ENCODE results near the gene MRAS. TPM values are rescaled to one million over a fixed set of nuclear protein-coding genes. Genes with fewer than 3 reads are reported as not detected.

Gene MRAS
- total and polyA plus RNA-seq, 2 of the 4 experiments (the other 2 are of a cell fraction), result 59.3 to 60.6 TPM

- H4K8ac ChIP-seq (ENCODE audit: low read depth in 2 of 2, low read length in 2 of 2), result no peak overlapping the region
- no peaks in the 10 kb centered on the region for H3K36me3 ChIP-seq (ENCODE audit: control insufficient read depth, insufficient read depth, low read length)
- H3K4me1 ChIP-seq (ENCODE audit: control insufficient read depth, insufficient read depth, low read length), result no peaks in the 10 kb centered on the region
- no peaks in the 10 kb centered on the region for H3K27me3 ChIP-seq (ENCODE audit: control insufficient read depth, insufficient read depth, low read length)
- peaks cover 8 to 38% of the 10 kb centered on the region in 2 experiments for H3K79me1 ChIP-seq (ENCODE audit: low read depth in 1 of 2, low read length in 2 of 2)
- H2BK120ac ChIP-seq (ENCODE audit: low read depth, low read length), result no peak overlapping the region
- no peak for TF ChIP-seq RFX5 (IDR thresholded peaks at IDR 0.05; ENCODE audit: low read depth, low read length)
- TF ChIP-seq NFE2L2 (IDR thresholded peaks at IDR 0.05; ENCODE audit: low read depth, low read length), result no peak
- TF ChIP-seq CHD1 (IDR thresholded peaks at IDR 0.05; ENCODE audit: low read depth, low read length), result no peak
- no peak for TF ChIP-seq MAZ (IDR thresholded peaks at IDR 0.05; ENCODE audit: borderline replicate concordance, low read depth, low read length)
- no peak for TF ChIP-seq CEBPB (IDR thresholded peaks at IDR 0.05; ENCODE audit: low read depth, low read length)
- no peak for TF ChIP-seq MXI1 (IDR thresholded peaks at IDR 0.05; ENCODE audit: borderline replicate concordance, low read depth, low read length)
- TF ChIP-seq, protein P1, sequence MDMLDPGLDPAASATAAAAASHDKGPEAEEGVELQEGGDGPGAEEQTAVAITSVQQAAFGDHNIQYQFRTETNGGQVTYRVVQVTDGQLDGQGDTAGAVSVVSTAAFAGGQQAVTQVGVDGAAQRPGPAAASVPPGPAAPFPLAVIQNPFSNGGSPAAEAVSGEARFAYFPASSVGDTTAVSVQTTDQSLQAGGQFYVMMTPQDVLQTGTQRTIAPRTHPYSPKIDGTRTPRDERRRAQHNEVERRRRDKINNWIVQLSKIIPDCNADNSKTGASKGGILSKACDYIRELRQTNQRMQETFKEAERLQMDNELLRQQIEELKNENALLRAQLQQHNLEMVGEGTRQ (IDR thresholded peaks at IDR 0.05; ENCODE audit: low read depth, low read length), result no peak
- TF ChIP-seq, protein P2, sequence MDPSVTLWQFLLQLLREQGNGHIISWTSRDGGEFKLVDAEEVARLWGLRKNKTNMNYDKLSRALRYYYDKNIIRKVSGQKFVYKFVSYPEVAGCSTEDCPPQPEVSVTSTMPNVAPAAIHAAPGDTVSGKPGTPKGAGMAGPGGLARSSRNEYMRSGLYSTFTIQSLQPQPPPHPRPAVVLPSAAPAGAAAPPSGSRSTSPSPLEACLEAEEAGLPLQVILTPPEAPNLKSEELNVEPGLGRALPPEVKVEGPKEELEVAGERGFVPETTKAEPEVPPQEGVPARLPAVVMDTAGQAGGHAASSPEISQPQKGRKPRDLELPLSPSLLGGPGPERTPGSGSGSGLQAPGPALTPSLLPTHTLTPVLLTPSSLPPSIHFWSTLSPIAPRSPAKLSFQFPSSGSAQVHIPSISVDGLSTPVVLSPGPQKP (IDR thresholded peaks at IDR 0.05; ENCODE audit: borderline replicate concordance, low read depth, low read length), result no peak
- no peak overlapping the region for H2AFZ ChIP-seq (replicated peaks; ENCODE audit: low read length, poor library complexity)
- no peak overlapping the region for H2BK15ac ChIP-seq (ENCODE audit: low read depth, low read length)
- H3K4ac ChIP-seq (ENCODE audit: low read depth, low read length), result no peak overlapping the region
- peaks cover 17% of the 10 kb centered on the region for H3K9me1 ChIP-seq (ENCODE audit: insufficient read depth, low read length)
- H3K4me3 ChIP-seq (ENCODE audit: insufficient read depth, low read depth, low read length), result no peak overlapping the region
- in situ Hi-C loops (cut with MboI; ENCODE audit: low sequenced_read_pairs), result no loop called here
- intact Hi-C loops (cut with micrococcal nuclease), result no loop called here
- no peak overlapping the region for H2AK5ac ChIP-seq (ENCODE audit: low read depth, low read length)
- H2AK9ac ChIP-seq (replicated peaks; ENCODE audit: low read depth, low read length, poor library complexity), result no peak overlapping the region
- no TSS peak for BruUV-seq (replicated peaks)
- ATAC-seq (ENCODE audit: low read depth) (peak; percentile 46), DNase-seq (peak; percentile 23)
- H3K27ac ChIP-seq (ENCODE audit: insufficient read depth, low read length), result no peak overlapping the region
- H2BK20ac ChIP-seq (ENCODE audit: low read depth, low read length), result no peak overlapping the region
- no peak overlapping the region for H2BK5ac ChIP-seq (ENCODE audit: low read depth, low read length, poor library complexity, severe bottlenecking)
- H3K14ac ChIP-seq (replicated peaks; ENCODE audit: low read depth, low read length), result no peak overlapping the region
- no peak overlapping the region for H3K23ac ChIP-seq (ENCODE audit: low read depth, low read length)
- H3K56ac ChIP-seq (ENCODE audit: extremely low read depth, insufficient read depth, low read length), result no peak overlapping the region
- no peak overlapping the region for H3K4me2 ChIP-seq (ENCODE audit: low read depth, low read length)
- H3K9ac ChIP-seq (ENCODE audit: low read depth, low read length), result no peak overlapping the region
- no peaks in the 10 kb centered on the region for H3K9me3 ChIP-seq (ENCODE audit: control insufficient read depth, insufficient read depth, low read length)
- no peak overlapping the region for H4K5ac ChIP-seq (ENCODE audit: low read depth, low read length)
- ChIA-PET CTCF (interaction anchor here (1.5 kb wide), 1 partner anchor 9 kb away, joined by 5 read pairs; no protein-coding TSS in a partner anchor), POLR2A (ENCODE audit: unreplicated experiment) (no interaction called here)
- no peak overlapping the region for H4K91ac ChIP-seq (ENCODE audit: insufficient read depth, low read depth, low read length)
- peaks cover 16% of the 10 kb centered on the region for H4K20me1 ChIP-seq (ENCODE audit: insufficient read depth, low read length)
- no peak overlapping the region for H3K18ac ChIP-seq (ENCODE audit: low read depth, low read length)
- dilution Hi-C loops (cut with HindIII; ENCODE audit: low sequenced_read_pairs, unreplicated experiment), result no loop called here
- WGBS, 2 experiments (ENCODE audit: extremely low coverage in 2 of 2, insufficient read length in 1 of 2), result 64% methylated on average over 3 of the region's 5 CpGs; no CpG with 5 or more reads in 1 of the 2 experiments
These were observed 19.5 kb downstream of the MRAS start for GRCh38 chr3:138367911-138368310.
